Gastroesophageal sphincter (tissue), 4 donors: ENCODE measurements around the gene PLCB4. TPM values are rescaled to one million over a fixed set of nuclear protein-coding genes. Genes with fewer than 3 reads are reported as not detected.

Experiments used
- ATAC-seq: fragments of 150-250 bp; one replicate; pipeline ENCODE4 v1.9.1; 2016; ENCODE audit warnings: mild to moderate bottlenecking, moderate library complexity
- H3K27ac ChIP-seq, 4 donors: fragments of 200-600 bp; sonication (generic) in 3 of 4; 1 replicate in 3 of 4; 2 replicates in 1 of 4; pipeline ENCODE4 v1.5.1; 2016 to 2019
- H3K27me3 ChIP-seq: fragments of 200-600 bp; sonication (generic); one replicate; pipeline ENCODE4 v1.5.1; 2019
- H3K36me3 ChIP-seq, 2 donors: fragments of 200-600 bp; sonication (generic); one replicate each; pipeline ENCODE4 v1.5.1; 2019; ENCODE audit warnings: control low read depth in 1 of 2
- H3K4me1 ChIP-seq, 3 donors: fragments of 200-600 bp; sonication (generic); 1 replicate in 2 of 3; 2 replicates in 1 of 3; pipeline ENCODE4 v1.5.1; 2016 to 2019; ENCODE audit warnings: control low read depth in 2 of 3
- H3K4me3 ChIP-seq, 2 donors: fragments of 200-600 bp; sonication (generic); one replicate each; pipeline ENCODE4 v1.5.1; 2019; ENCODE audit warnings: mild to moderate bottlenecking in 1 of 2, moderate library complexity in 1 of 2
- H3K9me3 ChIP-seq, 3 donors: fragments of 200-600 bp; sonication (generic); one replicate each; pipeline ENCODE4 v1.5.1; 2017 to 2019; ENCODE audit warnings: control low read depth in 2 of 3
- CTCF ChIP-seq, 4 experiments: fragments of 200-600 bp in 2 of 4; fragments of 450-650 bp in 2 of 4; sonication (generic) in 1 of 4; IDR thresholded peaks; one replicate each; pipeline ENCODE4 v1.5.1; 2017 to 2019; ENCODE audit warnings: antibody characterized with exemption in 4 of 4, mild to moderate bottlenecking in 2 of 4, moderate library complexity in 2 of 4
- EP300 ChIP-seq: sonication (generic); formaldehyde crosslinking; IDR thresholded peaks from one replicate; pipeline ENCODE4 v1.6.1; 2017; ENCODE audit warnings: antibody characterized with exemption, mild to moderate bottlenecking
- POLR2A ChIP-seq, 2 donors: fragments of 450-650 bp; IDR thresholded peaks; one replicate each; pipeline ENCODE4 v1.6.1; 2017; ENCODE audit warnings: antibody characterized with exemption in 2 of 2, mild to moderate bottlenecking in 2 of 2, moderate library complexity in 1 of 2
- POLR2AphosphoS5 ChIP-seq: sonication (generic); formaldehyde crosslinking; IDR thresholded peaks from one replicate; pipeline ENCODE4 v1.6.1; 2017; ENCODE audit warnings: antibody characterized with exemption
- WGBS, 2 donors: methylation state at CpG; one replicate each; pipeline ENCODE4 v1.1.5; 2018; ENCODE audit warnings: low coverage in 1 of 2; 5-methylcytosine and 5-hydroxymethylcytosine counted together
- total RNA-seq, 4 donors: library from RNA; depleted of rRNA; stranded (reverse); fragments of >200 nt; gene quantifications; one replicate each; pipeline ENCODE4 v1.1.0, GENCODE V29; 2016

Gene PLCB4
- total RNA-seq, 4 donors from 2014 or later = 21.9 to 109 (median 59.1) TPM

- Histone ChIP-seq H3K27me3 (no peaks in the 10 kb centered on the region), H3K36me3 (no peaks in the 10 kb centered on the region), H3K4me3 (no peak overlapping the region), H3K27ac (no peak overlapping the region), H3K9me3 (peaks cover 0 to 11% (median 0%) of the 10 kb centered on the region in 3 donors), H3K4me1 (peaks cover 5 to 25% (median 7%) of the 10 kb centered on the region in 3 donors)
- TF ChIP-seq POLR2AphosphoS5 (no peak), POLR2A (IDR thresholded peaks at IDR 0.05) (no peak), CTCF (IDR thresholded peaks at IDR 0.05) (no peak)
- 90 to 97% methylated on average over 3 of the region's 3 CpGs for WGBS, 2 donors
- no peak for ATAC-seq
These were observed 73.9 kb downstream of the PLCB4 start for GRCh38 chr20:9142809-9143208.

- Histone ChIP-seq H3K9me3 (peaks cover 0 to 7% (median 0%) of the 10 kb centered on the region in 3 donors), H3K4me1 (peaks cover 5 to 34% (median 7%) of the 10 kb centered on the region in 3 donors), H3K4me3 (no peak overlapping the region), H3K27ac (peak overlapping the region in 3 of 4 donors; percentile 3 to 15 (median 13)), H3K36me3 (no peaks in the 10 kb centered on the region), H3K27me3 (no peaks in the 10 kb centered on the region)
- no peak for ATAC-seq
- no peak for TF ChIP-seq POLR2A (IDR thresholded peaks at IDR 0.05)
- no peak for TF ChIP-seq CTCF (IDR thresholded peaks at IDR 0.05)
- no peak for TF ChIP-seq POLR2AphosphoS5
- TF ChIP-seq EP300 = no peak
- 11% methylated on average over 1 of the region's 1 CpG; no CpG with 5 or more reads in 1 of the 2 donors for WGBS, 2 donors
These were observed 75.0 kb downstream of the PLCB4 start for GRCh38 chr20:9143926-9144325.

DNA sequence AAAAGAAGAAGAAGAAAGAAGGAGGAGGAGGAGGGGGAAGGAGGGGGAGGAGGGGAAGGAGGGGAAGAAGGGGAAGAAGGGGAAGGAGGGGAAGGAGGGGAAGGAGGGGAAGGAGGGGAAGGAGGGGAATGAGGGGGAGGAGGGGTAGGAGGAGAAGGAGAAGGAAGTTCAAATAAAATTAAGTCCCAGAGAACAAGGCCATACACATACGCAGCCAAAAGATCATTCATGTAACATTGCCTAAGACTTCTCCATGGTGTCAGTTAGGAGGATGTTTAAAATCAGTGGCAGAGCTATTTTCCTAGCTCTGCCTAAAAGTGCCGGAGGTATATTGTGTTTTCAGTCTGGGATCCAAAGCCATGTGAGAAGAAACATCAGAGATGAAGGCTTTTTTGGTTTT, 75.8 kb downstream of the PLCB4 start:
- Histone ChIP-seq H3K4me1 (peaks cover 5 to 38% (median 7%) of the 10 kb centered on the region in 3 donors), H3K4me3 (no peak overlapping the region), H3K27me3 (no peaks in the 10 kb centered on the region), H3K9me3 (no peaks in the 10 kb centered on the region), H3K36me3 (no peaks in the 10 kb centered on the region), H3K27ac (peak overlapping the region in 1 of 4 donors; percentile 13)
- TF ChIP-seq POLR2A (IDR thresholded peaks at IDR 0.05) = no peak
- TF ChIP-seq POLR2AphosphoS5 = no peak
- TF ChIP-seq CTCF (IDR thresholded peaks at IDR 0.05) = no peak
- no peak for TF ChIP-seq EP300
- 15 to 27% methylated on average over 2 of the region's 2 CpGs for WGBS, 2 donors
- no peak for ATAC-seq

DNA sequence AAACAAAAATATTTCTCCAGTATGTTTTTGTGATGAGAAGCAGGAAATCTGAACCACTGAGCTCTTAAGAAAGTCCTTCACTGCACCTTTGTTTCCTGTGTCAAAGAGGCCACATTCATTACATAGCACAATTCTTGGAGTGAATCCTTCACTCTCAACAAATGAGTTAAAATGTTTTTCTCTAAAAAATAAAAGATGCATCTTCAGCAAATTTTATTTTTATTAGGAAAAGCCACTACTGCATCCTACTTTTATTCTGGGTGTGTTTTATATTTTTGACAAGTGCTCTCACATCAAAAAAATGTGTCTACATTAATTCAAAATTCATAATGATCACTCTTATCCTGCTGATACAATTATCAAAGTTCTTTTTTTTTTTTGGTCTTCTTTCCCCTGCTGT, 76.3 kb downstream of the PLCB4 start:
- H3K27ac ChIP-seq = no peak overlapping the region
- ATAC-seq = no peak
- H3K4me1 ChIP-seq = peaks cover 5 to 42% (median 7%) of the 10 kb centered on the region in 3 donors
- H3K9me3 ChIP-seq = no peaks in the 10 kb centered on the region
- H3K27me3 ChIP-seq = no peaks in the 10 kb centered on the region
- TF ChIP-seq POLR2AphosphoS5 = no peak
- no peaks in the 10 kb centered on the region for H3K36me3 ChIP-seq
- no peak overlapping the region for H3K4me3 ChIP-seq

DNA sequence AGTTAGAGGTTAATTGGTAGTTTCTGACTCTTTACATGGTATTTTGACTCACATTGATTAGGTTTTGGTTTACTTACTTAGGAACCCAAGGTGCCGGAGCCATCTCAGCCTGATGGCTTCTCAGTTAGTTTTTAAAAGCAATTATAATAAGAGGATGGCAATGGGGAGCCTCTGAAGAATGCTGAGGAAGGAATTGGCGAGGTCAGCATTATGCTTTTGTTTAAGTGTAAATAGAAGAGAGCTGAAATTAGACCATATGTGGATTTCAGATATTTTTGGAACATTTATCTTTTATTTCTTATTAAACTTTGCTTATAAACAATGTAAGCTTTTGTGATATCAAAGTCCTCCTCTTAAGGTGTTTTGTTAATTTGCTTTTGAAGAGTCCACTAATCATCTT, 77.8 kb downstream of the PLCB4 start:
- no peak overlapping the region for H3K4me3 ChIP-seq
- no peak for TF ChIP-seq POLR2A (IDR thresholded peaks at IDR 0.05)
- TF ChIP-seq POLR2AphosphoS5 = no peak
- no peak for TF ChIP-seq EP300
- no peak for TF ChIP-seq CTCF (IDR thresholded peaks at IDR 0.05)
- no peaks in the 10 kb centered on the region for H3K27me3 ChIP-seq
- no peak overlapping the region for H3K27ac ChIP-seq
- no peaks in the 10 kb centered on the region for H3K36me3 ChIP-seq
- ATAC-seq = no peak
- WGBS, 2 donors = 90 to 100% methylated on average over 2 of the region's 2 CpGs
- H3K9me3 ChIP-seq = no peaks in the 10 kb centered on the region
- peaks cover 5 to 42% (median 7%) of the 10 kb centered on the region in 3 donors for H3K4me1 ChIP-seq
